HEK293T (cell line): ENCODE measurements around the gene SASS6.

ENCODE experiments used
- BHLHE40 ChIP-seq: fragments of 450-650 bp; IDR thresholded peaks from 2 replicates; pipeline ENCODE4 v1.6.1; 2016; ENCODE audit warnings: mild to moderate bottlenecking, moderate library complexity, borderline replicate concordance
- FOXM1 ChIP-seq: fragments of 450-650 bp; IDR thresholded peaks from 2 replicates; pipeline ENCODE4 v1.6.1; 2017; ENCODE audit warnings: mild to moderate bottlenecking, borderline replicate concordance

DNA sequence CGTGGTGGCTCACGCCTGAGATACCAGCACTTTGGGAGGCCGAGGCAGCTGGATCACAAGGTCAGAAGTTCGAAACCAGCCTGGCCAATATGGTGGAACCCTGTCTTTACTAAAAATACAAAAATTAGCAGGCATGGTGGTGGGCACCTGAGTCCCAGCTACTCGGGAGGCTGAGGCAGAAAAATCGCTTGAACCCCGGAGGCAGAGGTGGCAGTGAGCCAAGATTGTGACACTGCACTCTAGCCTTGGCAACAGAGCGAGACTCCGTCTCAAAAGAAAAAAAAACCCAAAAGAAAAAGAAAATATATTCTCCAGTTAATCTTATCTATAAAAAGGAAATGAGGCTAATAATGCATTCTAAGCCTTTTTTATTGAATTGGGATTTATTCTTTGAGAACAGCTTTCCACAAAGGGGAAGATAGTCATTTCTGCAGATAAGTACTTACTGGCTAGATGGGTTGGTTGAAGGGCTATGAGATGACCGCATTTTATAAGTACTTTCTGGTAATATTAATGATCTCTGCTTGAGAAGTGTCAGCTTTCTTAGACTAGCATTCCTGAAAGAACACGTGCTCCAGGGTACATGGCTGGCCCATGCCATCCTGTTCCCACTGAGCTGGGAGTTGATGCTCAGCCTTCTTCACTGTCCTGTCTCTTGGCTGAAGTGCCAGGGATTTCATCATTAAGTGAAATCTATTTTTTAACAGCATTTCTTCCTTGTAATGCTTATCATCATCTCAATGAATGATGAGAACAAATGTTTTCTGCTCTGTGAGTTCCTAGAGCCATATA lies 57.9 kb downstream of the SASS6 start:
- TF ChIP-seq FOXM1, result no peak
- no peak for TF ChIP-seq BHLHE40
